HG03520 (cell line): ENCODE measurements around the gene ATG14.
"Not testable (repeated sequence)": the region's sequence is repeated elsewhere in the genome, so short reads cannot be mapped to it uniquely, and the experiment has no call there.

Source experiments
- ATAC-seq: cut with Tn5 transposase; IDR thresholded peaks from one replicate; pipeline ENCODE4 v1.9.1; 2021; ENCODE audit warnings: mild to moderate bottlenecking, moderate library complexity; ENCODE audit not compliant: unreplicated experiment

Gene ATG14, protein sequence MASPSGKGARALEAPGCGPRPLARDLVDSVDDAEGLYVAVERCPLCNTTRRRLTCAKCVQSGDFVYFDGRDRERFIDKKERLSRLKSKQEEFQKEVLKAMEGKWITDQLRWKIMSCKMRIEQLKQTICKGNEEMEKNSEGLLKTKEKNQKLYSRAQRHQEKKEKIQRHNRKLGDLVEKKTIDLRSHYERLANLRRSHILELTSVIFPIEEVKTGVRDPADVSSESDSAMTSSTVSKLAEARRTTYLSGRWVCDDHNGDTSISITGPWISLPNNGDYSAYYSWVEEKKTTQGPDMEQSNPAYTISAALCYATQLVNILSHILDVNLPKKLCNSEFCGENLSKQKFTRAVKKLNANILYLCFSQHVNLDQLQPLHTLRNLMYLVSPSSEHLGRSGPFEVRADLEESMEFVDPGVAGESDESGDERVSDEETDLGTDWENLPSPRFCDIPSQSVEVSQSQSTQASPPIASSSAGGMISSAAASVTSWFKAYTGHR

GRCh38 chr14:55411426-55412389 is at the start of gene ATG14:
ATG14 (minus strand) TSS chr14:55411830; CDS start chr14:55411822, 8 bp downstream.
- ATAC-seq = peak; percentile 93

GRCh38 chr14:55458800-55459515 is 47.3 kb upstream of the ATG14 start:
- peak; percentile 74 for ATAC-seq

GRCh38 chr14:55457496-55457895 is 45.9 kb upstream of the ATG14 start:
- no peak for ATAC-seq

DNA sequence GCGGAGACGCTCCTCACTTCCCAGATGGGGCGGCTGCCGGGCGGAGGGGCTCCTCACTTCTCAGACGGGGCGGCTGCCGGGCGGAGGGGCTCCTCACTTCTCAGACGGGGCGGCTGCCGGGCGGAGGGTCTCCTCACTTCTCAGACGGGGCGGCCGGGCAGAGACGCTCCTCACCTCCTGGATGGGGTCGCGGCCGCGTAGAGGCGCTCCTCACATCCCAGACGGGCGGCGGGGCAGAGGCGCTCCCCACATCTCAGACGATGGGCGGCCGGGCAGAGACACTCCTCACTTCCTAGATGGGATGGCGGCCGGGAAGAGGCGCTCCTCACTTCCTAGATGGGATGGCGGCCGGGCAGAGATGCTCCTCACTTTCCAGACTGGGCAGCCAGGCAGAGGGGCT is 44.8 kb upstream of the ATG14 start:
- ATAC-seq = not testable (repeated sequence)

DNA sequence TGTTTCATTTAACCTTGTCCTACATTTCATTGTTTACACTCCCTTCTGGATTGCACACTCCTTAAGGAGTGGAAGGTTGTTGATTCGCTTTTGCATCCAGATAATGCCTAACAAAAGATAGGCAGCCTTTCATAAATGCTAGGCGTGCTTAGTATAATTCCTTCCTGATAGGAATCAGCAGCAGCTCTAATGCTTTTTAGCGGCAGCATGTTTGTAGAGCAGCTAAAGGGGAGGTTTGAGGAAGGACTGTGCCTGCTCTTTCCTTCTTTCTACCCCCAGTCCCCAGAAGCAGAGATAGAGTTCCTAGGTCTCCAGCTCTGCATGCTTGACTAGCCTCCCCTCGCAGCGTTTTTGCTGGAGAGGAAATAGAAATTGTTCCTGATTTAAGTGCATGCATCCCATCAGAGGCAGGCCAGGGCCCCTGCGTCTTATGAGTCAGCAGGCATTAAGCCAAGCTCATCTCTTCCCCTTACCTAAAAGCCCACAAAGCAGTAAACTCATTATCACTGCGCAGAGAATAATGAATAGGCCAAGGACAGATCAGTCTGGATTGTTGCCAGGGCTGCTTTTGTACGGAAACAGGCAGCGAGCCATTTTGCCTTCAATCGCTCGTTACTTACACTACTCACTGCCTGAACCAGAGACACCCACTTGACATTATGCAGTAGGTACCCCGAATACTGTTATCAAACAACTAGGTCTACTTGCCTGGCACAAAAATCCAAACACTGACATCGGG is 42.8 kb upstream of the ATG14 start:
- no peak for ATAC-seq

GRCh38 chr14:55451950-55452349 is 40.3 kb upstream of the ATG14 start:
- no peak for ATAC-seq

- no peak for ATAC-seq
Measured at GRCh38 chr14:55451398-55451797, 39.8 kb upstream of the ATG14 start.

- ATAC-seq = no peak
Measured at GRCh38 chr14:55450987-55451386, 39.4 kb upstream of the ATG14 start.

DNA sequence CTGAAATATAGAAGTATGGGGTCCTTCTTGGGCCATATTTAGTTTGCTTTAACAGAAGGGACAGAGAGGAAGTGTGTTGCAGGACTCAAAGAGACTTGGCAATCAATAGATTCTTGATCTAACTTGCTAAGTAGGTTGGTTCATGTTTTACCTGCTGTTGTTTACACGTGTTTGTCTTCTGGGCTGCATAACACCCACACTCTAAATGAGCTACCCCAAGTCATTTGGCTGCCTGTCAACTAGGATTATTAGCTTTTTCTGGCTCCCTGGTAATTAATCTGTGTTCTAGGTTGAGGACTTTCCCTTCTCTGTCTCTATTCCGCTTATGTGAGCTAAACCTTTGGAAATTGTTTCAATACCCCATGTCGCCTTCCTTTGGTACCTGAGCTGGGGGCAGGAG is 38.9 kb upstream of the ATG14 start:
- no peak for ATAC-seq

GRCh38 chr14:55450124-55450523 is 38.5 kb upstream of the ATG14 start:
- ATAC-seq = no peak

- no peak for ATAC-seq
Measured at GRCh38 chr14:55449116-55449515, 37.5 kb upstream of the ATG14 start.

DNA sequence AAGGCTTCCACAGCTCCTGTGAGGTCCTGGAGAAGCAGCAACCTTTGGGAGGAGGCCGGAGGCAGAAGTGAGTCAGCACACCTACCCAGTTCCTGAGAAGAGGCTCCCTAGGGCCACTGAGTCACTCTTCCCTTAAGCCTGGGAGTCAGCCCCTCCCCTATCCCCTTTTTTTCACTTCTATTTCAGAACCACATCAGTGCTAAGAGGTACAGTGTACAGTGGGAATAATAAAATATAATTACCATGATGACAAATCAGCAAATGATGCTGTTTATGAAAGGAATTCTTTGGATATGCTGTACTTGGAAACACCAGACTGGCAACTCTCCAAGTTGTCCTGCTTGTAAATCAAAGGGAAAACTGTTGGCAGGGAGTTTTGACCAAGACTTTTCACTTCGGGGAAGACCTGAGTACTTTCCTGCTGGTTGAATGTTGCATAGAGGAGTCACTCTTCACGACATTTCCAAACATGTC is 36.5 kb upstream of the ATG14 start:
- no peak for ATAC-seq

- no peak for ATAC-seq
Measured at GRCh38 chr14:55446833-55447232, 35.2 kb upstream of the ATG14 start.

GRCh38 chr14:55446127-55446736 is 34.6 kb upstream of the ATG14 start:
- ATAC-seq = no peak

DNA sequence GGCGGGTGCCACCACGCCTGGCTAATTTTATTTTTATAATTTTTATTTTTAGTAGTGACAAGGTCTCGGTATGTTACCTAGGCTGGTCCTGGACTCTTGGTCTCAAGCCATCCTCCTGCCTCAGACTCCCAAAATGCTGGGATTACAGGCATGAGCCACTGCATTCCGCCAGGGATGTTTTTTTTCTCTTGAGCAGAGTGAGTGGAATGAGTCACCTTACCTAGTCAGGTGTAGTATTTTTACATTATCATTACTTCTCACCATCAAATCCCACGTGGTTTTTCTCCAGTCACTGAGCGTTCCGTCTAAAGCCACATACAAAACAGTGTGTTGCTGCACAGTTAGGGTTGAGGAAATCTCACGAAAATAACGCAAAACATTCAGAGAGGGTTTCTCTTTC is 29.7 kb upstream of the ATG14 start:
- no peak for ATAC-seq

GRCh38 chr14:55440385-55440784 is 28.8 kb upstream of the ATG14 start, which contains the start of gene TBPL2:
TBPL2 (minus strand) TSS chr14:55440616; CDS start chr14:55440449, 167 bp downstream.
- no peak for ATAC-seq

DNA sequence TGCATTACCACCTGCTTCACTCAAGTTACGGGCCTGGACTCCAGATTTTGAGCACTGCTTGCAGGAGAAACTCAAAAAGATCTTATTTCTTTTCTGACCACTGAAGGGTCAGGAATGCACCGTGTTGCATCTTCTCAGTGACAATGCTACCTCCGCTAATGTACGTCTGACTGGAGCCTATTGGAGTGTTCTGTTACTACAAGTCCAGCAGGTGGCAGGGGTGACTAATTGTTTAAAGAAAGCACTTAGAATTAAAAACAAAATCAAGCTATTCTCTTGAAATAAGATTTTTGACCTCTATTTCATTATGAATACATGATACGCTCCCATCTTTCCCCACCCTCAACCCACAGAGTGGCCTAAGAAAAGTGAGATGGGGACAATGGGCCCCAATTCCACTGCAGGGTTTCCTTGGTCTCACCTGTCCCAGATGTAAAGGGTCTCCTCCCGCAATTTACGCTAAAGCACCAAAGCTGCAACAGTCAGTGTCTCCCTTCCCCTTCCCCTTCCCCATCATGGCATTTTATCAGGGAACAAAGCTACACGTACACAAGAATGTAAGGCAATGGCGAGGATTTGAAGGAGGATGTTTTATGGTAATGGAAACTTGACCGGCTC is 26.5 kb upstream of the ATG14 start:
- no peak for ATAC-seq

DNA sequence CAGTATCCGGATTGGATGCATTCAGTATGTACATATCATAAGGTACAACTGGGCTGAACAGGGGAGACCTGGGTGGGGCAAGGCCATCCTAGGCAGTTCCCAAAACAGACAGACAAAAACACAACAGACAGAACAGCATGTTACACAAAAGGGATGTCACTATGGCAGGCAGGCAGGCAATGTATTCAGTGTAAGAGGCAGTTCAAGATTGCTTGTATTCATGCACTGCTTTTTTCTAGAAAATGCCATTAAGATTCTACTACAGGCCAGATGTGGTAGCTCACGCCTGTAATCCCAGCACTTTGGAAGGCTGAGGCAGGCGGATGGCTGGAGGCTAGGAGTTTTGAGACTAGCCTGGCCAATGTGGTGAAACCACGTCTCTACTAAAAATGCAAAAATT is 25.3 kb upstream of the ATG14 start:
- ATAC-seq = no peak

- no peak for ATAC-seq
Measured at GRCh38 chr14:55436519-55436918, 24.9 kb upstream of the ATG14 start.
